GM18870 (cell line): ENCODE data around the gene KDM2B.

ENCODE experiments used
- ATAC-seq: cut with Tn5 transposase; IDR thresholded peaks from one replicate; pipeline ENCODE4 v1.9.1; 2021; ENCODE audit warnings: moderate library complexity; ENCODE audit not compliant: unreplicated experiment

Gene KDM2B

GRCh38 chr12:121440768-121441167 lies 140.1 kb downstream of the KDM2B start:
- ATAC-seq = no peak

GRCh38 chr12:121439715-121440114 lies 141.1 kb downstream of the KDM2B start:
- ATAC-seq = no peak

- no peak for ATAC-seq
Observed at GRCh38 chr12:121438905-121439304, 141.9 kb downstream of the KDM2B start.

- no peak for ATAC-seq
Observed at GRCh38 chr12:121436706-121437105, 144.1 kb downstream of the KDM2B start.

GRCh38 chr12:121432740-121433480 lies 147.9 kb downstream of the KDM2B start:
- ATAC-seq = no peak

- ATAC-seq = no peak
Observed at GRCh38 chr12:121430833-121431415, 149.9 kb downstream of the KDM2B start.

DNA sequence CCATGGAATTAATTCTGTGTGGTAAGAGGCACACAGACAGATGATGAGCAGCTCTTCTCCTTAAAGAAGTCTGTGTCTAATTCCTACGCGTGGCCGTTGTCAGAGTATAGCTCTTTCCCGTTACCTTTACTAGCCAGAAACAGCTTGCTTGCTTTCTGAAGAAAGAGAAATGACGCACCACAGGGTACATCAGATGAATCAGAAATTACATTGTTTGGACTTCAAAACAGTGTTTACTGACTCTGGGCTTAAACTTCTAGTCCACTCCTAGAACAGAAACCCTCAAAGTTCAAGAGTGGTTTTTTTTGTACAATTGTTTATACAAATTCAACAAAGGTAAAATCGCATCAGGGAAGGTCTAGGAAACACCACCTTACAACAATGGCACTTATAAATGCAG lies 151.9 kb downstream of the KDM2B start:
- no peak for ATAC-seq

- no peak for ATAC-seq
Observed at GRCh38 chr12:121427556-121428050, 153.2 kb downstream of the KDM2B start.

DNA sequence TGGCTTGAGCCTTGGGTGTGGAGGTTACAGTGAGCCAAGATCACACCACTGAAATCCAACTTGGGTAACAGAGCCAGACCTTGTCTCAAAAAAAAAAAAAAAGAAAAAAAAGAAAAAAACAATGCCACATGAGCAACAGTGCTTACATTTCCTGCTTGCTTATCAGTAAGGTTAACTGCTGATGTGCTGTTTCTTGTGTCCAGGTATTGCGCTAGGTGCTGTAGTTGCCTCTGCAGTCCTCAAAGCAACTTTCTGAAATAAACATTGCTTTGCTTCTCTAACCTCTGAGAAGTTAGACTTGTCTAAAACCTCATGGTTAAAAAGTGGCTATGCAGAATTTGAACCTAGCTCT lies 156.2 kb downstream of the KDM2B start:
- ATAC-seq = no peak

GRCh38 chr12:121423682-121424623 lies 156.9 kb downstream of the KDM2B start:
- ATAC-seq = no peak

- no peak for ATAC-seq
Observed at GRCh38 chr12:121423253-121423652, 157.6 kb downstream of the KDM2B start.

DNA sequence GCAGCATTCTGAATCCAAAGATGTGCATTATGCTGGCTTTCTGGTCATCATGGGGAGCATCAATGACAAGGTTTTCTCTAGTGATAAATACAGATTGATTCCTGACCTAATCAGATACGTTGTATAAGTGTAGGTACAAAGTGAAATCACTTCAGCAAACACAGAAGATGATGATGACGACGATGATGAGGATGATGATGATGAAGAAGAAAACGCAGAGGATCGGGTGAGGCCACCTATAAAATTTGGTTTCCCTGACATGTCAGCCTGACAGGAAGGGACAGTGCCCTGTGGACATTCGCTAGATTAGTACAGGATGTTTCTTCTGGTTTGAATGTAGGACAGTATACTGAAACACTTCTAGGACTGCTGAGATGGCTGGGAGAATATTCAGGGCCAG lies 160.7 kb downstream of the KDM2B start:
- no peak for ATAC-seq

- ATAC-seq = no peak
Observed at GRCh38 chr12:121417847-121418246, 163.0 kb downstream of the KDM2B start.

DNA sequence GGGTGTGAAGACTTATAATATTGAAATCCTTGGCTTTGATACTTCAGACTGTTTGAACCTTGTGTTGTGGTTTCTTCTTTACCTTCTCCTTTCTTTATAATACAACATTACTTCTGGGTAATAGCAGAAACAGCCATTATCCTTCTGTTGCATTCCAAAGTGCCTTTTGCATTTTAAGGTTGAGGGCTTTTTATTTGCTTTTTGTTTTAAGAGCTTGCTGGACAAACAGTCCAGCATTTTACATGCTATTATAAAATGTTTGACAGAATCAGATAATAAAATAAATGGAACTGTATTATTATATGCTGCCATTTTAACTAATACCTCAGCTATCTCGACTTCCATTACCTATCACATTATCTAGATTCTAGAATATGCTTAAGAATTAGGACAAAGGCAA lies 166.9 kb downstream of the KDM2B start:
- ATAC-seq = no peak

DNA sequence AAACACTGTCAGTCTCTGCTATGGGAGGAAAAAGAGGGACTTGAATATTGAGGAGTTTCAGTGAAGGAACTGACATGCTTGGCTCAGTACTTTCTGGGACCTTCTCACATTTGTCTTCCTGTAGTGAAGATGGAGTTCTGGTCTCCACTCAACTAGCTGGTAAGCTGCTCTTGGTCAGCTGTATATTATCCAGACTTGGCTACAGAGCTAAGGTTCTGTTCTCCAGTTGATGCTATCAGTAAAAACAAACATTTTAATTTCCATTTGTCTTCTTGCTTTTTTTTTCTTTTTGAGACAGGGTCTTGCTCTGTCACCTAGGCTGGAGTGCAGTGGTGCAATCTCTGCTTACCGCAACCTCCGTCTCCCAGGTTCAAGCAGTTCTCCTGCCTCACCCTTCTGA lies 175.6 kb downstream of the KDM2B start:
- ATAC-seq = no peak

- no peak for ATAC-seq
Observed at GRCh38 chr12:121404734-121405133, 176.1 kb downstream of the KDM2B start.

GRCh38 chr12:121403721-121404120 lies 177.1 kb downstream of the KDM2B start:
- no peak for ATAC-seq

- peak; percentile 46 for ATAC-seq
Observed at GRCh38 chr12:121400332-121401139, 180.3 kb downstream of the KDM2B start.

DNA sequence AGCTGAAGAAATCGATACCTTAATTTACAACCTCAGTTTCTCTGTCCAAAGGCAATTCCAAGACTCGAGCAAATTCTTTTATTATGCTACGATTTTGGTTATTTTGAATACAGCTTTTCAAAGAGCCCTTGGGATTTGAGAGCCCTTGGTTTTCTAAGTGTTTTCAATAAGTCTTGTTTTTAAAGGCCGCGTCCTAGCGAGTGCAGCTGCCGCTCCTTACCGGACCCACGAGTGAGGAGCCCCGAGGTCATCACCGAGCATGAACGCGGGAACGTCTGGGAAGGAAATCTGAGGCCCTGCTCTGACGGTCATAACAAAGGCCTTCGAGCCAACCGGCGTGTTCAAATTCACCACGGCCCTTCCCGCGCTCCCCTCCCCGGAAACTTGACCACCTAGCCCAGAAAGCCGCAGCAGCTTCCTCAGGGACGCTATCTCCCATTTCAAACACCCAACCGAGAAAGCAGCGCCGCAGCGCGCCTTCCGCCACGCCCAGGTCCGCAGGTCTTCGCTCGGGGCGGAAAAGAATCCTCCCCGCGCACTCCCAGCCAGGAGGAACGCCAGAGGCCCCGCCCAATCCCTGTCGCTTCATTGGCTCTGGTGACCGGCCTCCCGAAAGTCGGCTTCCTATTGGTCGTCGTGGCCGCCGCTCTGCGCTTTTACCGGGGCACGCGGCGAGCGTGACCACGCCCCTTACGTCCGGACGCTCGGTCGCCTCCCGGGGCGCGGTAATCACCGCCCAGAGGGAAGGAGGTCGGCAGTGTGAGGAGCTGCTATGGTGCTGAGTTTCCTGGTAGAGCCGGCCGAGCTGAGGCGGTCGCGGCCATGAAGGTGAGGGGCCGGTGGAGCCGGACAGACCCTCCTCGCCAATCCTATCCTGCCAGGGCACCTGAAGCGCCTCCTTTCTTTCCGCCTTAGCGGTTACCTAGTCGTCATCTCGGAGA lies 181.2 kb downstream of the KDM2B start, which contains the start of gene RNF34:
TSS of gene RNF34 (plus strand) at position 728 of the 941 bp plus-strand sequence. CDS start at position 823, 95 bp downstream.
- peak; percentile 83 for ATAC-seq
